HG03025 (cell line): ENCODE results near the gene CRIP1.

Experiments
- ATAC-seq: cut with Tn5 transposase; IDR thresholded peaks from one replicate; pipeline ENCODE4 v1.9.1; 2021; ENCODE audit warnings: mild to moderate bottlenecking, moderate library complexity; ENCODE audit not compliant: unreplicated experiment, low FRiP score

CRIP1 gene, protein sequence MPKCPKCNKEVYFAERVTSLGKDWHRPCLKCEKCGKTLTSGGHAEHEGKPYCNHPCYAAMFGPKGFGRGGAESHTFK

DNA sequence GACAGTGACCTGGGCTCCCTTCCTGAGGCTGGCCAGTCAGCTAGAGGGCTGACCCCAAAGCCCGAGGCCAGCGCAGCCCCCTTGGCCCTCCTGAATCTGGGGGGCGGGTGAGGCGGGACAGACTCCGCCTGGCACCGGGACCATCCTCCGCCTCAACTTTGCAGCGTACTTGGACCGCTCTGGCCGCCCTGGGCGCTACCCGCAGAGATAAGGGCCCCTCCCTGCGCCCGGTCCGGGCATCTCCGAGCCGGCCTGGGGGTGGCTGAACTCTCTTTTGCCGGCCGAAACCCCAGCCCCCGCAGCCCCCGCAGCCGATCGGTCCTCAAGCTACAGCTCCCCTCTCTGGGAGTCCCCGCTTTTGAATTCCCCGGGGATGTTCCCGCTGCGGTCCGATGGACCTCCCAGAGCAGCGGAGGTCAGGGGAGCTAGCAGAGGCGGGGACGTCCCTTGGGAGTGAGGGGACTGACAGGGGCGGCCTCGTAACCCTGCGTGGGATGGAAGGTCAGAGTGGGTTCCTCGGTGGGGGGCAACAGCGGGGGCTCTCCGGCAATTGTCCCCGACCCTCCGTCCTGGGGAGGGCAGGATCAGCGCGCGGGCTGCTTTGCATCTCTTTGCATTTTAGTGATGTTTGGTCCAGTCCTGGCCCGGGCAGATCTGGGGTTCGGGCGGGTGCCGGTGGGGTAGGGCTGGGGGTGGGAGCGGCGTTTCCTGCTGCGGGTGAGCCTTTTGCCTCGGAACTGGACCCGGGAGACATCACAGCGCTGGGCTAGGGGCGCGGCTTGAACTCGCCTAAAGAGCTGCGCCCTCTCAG is at the start of gene CRIP1:
Gene CRIP1 (plus strand): TSS at position 724 of the 811 bp plus-strand sequence. CDS start 374 bp downstream, outside the sequence.
- no peak for ATAC-seq

DNA sequence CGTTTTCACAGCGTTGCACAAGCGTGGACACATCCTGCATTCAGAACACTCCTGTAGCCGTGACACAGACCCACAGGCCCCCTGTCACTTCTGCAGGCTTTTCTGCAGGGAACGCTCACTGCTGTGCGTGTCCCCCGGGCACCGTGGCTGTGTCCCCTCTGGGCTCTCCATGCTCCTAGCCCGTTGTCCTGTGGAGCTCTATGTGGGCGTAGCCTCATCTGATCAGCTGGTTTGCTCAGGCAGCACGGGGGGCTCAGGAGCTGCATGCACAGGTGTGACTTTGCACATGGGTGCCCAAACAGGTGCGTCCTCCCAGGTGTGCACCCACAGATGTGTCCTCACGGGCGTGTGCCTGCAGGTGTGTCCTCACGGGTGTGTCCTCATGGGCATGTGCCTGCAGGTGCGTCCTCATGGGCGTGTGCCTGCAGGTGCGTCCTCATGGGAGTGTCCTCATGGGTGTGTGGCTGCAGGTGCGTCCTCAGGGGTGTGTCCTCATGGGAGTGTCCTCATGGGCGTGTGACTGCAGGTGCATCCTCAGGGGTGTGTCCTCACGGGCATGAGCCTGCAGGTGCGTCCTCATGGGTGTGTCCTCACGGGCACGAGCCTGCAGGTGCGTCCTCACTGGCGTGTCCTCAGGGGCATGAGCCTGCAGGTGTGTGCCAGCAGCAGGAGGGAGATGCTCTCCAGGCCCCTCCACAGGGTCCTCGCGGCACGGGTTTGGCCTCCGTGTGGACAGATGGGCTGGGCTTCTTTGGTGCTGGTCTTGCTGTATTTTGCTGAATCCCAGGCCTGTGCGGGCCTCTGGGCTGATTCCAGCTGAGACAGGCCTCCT is 49.6 kb upstream of the CRIP1 start:
- ATAC-seq, result no peak

DNA sequence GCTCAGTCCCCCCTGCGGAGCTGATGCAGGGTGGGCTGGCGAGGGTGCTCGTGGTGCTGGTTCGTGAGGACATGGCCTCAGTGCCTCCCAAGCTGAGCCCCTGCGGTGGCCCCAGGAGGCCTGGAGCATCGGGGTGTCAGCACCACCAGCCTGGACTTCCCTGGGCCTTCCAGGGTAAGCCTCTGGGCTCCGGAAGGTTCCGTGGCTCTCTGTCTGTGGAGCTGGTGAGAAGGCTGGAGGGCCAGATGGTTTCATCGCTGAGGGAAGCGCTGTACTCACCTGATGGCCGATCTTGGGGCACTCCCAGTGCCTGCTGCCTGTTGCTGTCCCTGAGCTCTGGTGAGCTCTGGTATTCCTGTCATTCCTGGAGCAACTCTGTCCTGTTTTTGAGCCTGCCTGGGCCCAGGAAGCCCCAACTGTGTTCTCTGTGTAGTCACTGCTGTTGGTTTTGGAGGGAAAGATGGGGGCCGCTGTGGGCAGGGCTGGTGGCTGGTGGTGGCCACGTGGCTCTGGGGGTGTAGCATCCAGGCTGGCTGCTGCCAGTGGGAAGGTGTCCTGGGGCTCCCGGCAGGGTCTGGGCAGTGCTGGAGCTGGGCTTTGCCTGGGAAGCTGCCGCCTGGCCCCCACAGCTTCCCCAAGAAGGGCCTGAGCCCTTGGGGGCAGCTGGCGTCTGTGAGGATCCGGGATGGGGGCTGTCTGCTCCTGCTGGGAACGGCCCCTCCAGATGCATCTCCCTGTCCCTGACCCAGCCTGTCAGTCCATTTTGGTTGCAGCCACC is 48.8 kb upstream of the CRIP1 start:
- no peak for ATAC-seq

GRCh38 chr14:105439179-105439578 is 47.5 kb upstream of the CRIP1 start:
- ATAC-seq, result no peak

DNA sequence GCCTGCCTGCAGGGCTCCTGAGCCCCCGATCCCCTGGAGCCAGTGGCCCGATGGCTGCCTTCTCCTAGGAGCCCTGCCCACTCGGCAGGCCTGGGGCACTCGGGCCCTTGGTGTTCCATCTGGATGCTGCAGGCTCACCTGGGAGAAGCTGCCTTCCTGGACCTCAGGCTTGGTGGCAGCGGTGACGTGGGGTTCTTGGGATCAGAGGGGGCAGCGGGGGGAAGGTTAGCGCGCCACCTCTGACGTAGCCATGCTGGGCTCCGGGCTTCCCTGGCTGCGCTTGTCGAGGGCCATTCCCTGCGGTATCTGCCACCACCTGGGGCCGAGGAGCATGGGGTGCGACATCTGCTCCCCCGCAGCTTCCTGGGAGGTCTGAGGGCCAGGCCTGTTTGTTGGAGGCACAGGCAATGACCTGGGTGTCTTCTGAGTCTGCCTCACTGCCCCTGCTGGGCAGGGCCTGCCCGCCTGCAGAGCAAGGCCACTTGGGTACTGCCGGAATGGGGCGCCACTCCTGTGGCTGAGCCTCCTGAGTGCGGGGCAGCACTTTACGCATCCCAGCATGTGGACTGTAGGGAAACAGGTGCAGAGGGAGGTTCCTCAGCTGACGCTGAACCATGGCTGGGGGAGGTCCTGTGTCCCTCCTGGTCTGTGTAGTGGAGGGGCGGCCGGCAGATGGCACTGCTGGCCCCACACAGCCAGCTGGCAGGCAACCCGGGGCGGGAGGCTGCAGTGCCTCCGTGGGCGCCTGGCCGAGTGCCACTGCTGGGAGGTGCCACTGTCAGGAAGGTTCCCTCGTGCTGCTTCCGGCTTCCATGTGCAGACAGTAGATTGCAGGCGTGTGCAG is 46.8 kb upstream of the CRIP1 start:
- no peak for ATAC-seq

DNA sequence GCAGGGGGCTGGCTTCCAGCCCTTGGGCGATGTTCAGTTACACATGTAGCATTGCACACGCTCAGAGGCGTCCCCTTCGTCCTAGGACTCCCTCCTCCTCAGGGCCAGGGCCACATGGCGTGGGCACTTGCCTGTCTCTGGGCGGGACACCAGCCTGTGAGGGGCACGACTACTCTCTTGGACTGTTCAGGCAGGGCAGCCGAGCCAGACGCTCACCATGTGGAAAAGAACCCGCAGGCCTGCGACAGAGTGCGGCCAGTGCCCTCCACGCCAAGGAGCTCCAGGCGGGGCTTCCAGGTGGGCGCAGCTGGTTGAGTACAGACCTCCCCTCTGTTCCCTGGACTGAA is 46.2 kb upstream of the CRIP1 start:
- no peak for ATAC-seq

GRCh38 chr14:105440992-105441391 is 45.7 kb upstream of the CRIP1 start:
- ATAC-seq, result no peak

- ATAC-seq, result no peak
Measured at GRCh38 chr14:105442125-105442524, 44.6 kb upstream of the CRIP1 start.

DNA sequence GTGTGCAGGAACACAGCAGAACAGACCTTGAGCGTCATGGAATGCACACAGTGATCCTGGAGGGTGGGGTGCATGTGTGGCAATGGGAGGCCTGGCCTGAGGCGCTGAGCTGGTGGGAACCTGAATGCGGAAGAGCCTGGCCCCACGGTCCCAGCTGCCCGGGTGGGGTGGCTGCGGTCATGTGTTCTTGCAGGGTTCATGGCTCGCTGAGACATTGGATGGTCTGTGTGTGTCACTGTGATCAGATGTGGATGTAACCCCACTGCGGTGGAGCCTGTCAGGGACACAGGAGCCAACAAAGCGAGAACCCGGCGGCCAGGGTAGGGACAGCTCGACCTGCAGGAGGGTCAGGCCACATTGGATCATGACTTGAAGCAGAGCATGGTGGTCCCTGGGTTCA is 43.9 kb upstream of the CRIP1 start:
- no peak for ATAC-seq

- no peak for ATAC-seq
Measured at GRCh38 chr14:105444859-105445258, 41.8 kb upstream of the CRIP1 start.

GRCh38 chr14:105445290-105445689 is 41.4 kb upstream of the CRIP1 start:
- no peak for ATAC-seq

GRCh38 chr14:105445901-105446845 is 40.5 kb upstream of the CRIP1 start:
- no peak for ATAC-seq

DNA sequence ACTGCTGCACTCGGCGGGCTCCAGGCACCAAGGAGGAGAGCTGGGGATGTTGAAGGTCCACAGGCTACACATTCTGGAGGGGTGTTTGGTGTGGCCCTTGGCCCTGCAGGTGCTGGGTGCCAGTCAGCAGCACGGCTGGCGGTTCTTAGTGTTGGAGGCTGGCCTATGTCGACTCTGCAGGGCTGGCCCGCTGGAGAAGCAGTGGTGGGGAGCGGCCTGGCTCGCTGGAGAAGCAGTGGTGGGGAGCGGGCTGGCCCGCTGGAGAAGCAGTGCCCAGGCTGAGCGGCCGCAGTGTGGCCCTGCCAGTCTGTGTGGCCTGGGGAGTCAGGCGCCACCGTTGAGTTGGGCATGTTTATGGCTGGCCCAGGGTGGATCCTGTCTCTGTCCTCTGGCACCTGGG is 39.7 kb upstream of the CRIP1 start:
- no peak for ATAC-seq

GRCh38 chr14:105447651-105448640 is 38.7 kb upstream of the CRIP1 start:
- no peak for ATAC-seq

DNA sequence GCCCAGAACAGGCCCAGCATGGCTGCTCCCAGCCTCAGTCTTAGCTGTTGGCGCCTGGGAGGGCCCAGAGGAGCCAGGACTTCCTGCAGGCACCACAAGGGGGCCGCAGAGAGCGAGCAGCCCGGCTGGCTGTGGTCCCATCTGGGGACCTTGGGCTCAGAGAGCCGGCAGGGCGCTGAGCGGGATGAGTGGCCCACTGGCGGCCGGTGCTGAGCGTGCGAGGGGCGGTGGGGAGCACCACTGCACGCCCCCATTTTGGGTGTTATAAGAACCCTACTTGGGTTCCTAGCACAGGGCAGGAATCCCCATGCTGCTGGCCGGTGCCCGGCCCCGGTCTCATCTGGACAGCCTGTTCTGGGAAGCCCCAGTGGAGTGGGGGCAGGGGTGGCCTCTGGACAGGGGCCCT is 38.0 kb upstream of the CRIP1 start:
- ATAC-seq, result no peak

DNA sequence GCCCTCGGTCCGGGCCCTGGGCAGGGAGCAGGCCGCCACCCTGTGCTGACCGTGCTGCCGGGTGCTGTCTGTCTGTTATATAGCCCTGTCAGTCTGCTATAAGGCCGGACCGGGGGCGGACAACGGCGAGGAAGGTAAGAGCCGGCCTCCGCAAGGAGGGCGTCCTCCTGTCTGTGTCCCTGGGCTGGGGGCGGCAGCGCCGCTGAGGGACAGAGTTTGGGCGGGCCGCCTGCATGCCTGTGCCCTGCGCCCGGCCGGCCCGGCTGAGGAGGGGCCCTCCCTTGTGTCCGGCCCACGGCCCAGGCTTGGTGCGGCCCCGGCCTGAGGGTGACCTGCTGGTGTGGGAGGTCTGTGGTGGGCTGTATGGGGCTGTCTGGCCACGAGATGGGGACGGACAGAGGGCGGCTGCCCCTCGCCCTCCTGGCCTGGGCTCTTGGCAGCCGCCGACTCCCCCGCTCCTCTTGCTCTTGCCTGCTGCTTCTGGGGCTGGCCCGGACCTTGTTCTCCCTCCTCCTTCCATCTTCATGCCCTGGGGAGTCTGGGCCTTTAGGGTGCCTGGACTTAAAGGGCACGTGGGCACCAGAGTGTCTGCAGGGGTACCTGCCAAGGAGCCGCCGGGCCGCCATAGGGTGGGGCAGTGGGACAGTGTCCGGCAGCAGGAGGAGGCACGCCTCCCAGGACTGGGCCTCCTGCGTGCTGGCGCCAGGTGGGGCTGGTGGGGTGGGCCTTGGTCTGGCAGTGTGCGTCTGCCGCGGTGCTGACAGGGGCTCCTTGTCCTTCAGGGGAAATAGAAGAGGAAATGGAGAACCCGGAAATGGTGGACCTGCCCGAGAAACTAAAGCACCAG is 37.2 kb upstream of the CRIP1 start:
- no peak for ATAC-seq

- ATAC-seq, result no peak
Measured at GRCh38 chr14:105450123-105450505, 36.6 kb upstream of the CRIP1 start.
